Retinal pigment epithelial cell (primary cell): ENCODE measurements around the gene CCDC27.

Experiments used
- DNase-seq: peaks from one replicate; pipeline ENCODE4 v3.0.0-alpha.2; 2010; ENCODE audit warnings: low read depth
- H3K4me3 ChIP-seq: 2 replicates; pipeline ENCODE4 v1.5.1; 2011; ENCODE audit warnings: mild to moderate bottlenecking, low read length, control low read depth, moderate library complexity
- CTCF ChIP-seq: conservative IDR thresholded peaks from 2 replicates; pipeline ENCODE4 v1.5.1; 2011; ENCODE audit warnings: low read depth, low read length, control low read depth, inconsistent platforms

Gene CCDC27

GRCh38 chr1:3778590-3779264 lies 26.5 kb downstream of the CCDC27 start:
- TF ChIP-seq CTCF: no peak
- no peak overlapping the region for H3K4me3 ChIP-seq
- no peak for DNase-seq

GRCh38 chr1:3779265-3779911 lies 27.1 kb downstream of the CCDC27 start:
- H3K4me3 ChIP-seq: no peak overlapping the region
- no peak for DNase-seq
- TF ChIP-seq CTCF: no peak

- H3K4me3 ChIP-seq: no peak overlapping the region
- no peak for TF ChIP-seq CTCF
- DNase-seq: no peak
Measured at GRCh38 chr1:3779912-3780416, 27.7 kb downstream of the CCDC27 start.

- TF ChIP-seq CTCF: no peak
- H3K4me3 ChIP-seq: no peak overlapping the region
- no peak for DNase-seq
Measured at GRCh38 chr1:3780901-3781300, 28.7 kb downstream of the CCDC27 start.

- DNase-seq: no peak
- no peak for TF ChIP-seq CTCF
- H3K4me3 ChIP-seq: no peak overlapping the region
Measured at GRCh38 chr1:3783651-3784474, 31.6 kb downstream of the CCDC27 start.

- DNase-seq: no peak
- no peak overlapping the region for H3K4me3 ChIP-seq
- TF ChIP-seq CTCF: no peak
Measured at GRCh38 chr1:3785045-3785444, 32.8 kb downstream of the CCDC27 start.
